HG03571 (cell line): ENCODE results near the gene ALDH16A1.
"Not testable (repeated sequence)": the region's sequence is repeated elsewhere in the genome, so short reads cannot be mapped to it uniquely, and the experiment has no call there.

ENCODE experiments used
- ATAC-seq: cut with Tn5 transposase; IDR thresholded peaks from one replicate; pipeline ENCODE4 v1.9.1; 2021; ENCODE audit not compliant: unreplicated experiment

The ALDH16A1 gene

DNA sequence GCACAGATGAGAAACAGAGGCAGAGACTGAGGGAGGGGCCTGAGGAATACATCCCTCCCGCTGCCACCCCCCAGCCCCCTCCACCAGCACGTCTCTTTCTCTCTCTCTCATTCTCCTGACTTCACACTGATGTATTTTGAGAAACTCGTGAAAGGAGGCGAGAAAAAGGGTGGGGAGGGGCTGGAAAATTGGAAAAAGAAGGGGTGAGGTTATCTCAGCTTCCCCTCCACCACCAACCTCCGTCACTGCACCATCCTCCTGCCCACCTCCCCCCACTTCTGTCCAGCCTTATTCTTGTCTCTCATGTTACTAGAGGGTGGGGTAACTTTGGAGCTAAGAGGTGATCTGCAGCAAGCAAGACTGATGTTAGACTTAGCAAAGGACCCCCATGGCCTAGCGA lies 13.2 kb upstream of the ALDH16A1 start:
- ATAC-seq, result no peak

DNA sequence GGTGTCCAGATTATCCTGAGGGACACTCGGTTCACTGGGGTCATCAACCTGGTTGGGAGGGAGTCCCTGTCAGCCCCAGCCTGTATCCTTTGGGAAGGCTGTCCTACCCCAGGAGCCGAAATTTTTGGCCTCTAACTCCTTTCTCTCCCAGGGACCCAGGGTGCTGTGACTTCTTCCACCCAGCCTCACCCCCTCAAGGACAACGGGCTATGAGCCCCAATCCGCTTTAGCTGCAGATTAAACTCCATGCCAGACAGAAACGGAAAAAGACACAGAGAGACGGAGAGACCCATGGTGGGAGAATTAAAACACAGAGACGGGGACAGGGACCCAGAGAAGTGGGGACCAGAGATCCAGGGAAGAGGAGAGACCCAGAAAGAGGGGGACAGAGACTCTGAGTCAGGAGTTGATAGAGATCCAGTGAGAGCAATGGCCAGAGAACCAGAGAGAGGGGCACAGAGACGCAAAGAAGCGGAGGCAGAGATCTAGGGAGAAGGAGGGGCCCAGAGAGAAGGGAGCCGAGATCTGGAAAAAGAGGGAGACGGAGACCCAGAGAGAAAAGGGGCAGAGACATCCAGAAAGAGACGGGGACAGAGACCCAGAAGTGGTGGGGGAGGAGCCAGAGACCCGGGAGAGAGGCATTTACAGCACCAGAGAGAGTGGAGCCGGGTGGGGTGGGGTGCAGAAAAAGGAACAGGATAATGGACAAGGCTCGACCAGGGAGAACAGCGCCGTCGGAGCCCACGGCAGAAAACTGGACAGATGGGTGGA lies 12.4 kb upstream of the ALDH16A1 start:
- no peak for ATAC-seq

DNA sequence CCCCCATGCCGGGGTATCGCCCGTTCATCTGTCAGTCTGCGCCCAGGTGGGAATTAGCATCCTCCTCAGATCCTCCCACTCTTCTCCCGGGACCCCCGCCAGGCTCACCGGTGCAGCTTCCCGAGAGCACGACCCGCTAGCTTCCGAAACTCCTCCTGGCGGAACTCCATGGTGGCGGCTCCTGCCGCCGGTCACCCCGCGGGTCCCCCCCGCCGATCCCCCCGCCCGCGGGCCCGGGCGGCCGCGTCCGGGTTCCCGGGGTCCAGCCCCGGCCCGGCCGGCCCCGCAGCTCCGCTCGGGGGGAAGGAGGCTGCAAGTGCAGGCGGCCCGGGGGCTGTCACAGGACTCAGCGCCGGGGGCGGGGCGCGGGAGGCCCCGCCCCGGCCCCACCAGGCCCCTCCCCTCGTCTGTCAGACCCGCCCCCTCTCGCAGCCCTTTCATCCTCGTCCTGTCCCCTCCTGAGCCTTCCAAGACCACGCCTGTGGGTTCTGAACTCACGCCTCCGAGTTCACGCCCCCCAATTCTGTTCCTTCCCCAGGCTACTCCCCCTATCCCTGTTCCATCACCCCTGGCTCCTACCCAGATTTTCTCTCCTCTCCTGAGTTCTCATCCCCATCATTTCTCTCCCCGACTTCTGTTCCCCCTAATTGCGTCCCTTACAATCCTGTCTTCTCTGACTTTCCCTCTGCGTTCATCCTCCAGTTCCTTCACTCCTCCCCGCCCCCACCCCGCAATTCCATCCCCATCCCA lies 11.6 kb upstream of the ALDH16A1 start, which contains the start of gene SLC17A7:
TSS of gene SLC17A7 (minus strand) at position 318 of the 750 bp plus-strand sequence. CDS start at position 170, 148 bp downstream.
- ATAC-seq, result no peak

DNA sequence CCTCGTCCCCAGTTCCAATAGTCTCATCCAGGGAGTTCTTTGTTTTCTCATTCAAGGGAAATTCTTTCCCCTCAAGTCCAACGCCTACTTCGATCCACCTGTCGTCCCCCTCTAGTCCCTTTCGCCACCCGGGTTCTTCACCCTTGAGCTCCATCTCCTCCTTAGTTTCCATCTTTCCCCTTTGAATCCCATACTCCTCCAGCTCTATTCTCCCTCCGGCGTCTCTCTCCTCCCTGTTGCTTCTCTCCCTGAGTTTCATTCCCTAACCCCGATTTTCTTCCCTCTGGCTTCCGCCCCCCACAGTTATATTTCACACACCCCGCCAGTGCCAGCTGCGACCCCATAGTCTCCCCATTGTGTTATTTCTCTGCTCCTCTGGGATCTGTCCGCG lies 11.1 kb upstream of the ALDH16A1 start:
- ATAC-seq, result no peak

DNA sequence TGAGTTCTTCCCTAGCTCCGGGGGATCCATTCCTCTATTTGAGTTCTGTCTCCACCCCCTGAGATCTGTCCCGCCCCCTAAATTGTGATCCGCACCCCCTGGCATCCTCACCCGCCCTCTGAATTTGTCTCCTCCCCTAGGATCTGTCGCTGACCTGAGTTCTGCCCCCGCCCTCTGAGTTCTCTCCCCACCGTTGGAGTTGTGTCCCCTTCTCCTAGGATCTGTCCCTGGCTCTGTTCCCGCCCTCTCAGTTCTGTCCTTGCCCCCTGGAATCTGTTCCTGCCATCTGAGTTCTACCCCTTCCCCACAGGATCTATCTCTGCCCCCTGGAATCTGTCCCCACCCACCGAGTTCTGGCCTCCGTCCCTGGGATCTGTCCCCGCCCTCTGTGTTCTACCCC lies 10.7 kb upstream of the ALDH16A1 start:
- ATAC-seq, result no peak

DNA sequence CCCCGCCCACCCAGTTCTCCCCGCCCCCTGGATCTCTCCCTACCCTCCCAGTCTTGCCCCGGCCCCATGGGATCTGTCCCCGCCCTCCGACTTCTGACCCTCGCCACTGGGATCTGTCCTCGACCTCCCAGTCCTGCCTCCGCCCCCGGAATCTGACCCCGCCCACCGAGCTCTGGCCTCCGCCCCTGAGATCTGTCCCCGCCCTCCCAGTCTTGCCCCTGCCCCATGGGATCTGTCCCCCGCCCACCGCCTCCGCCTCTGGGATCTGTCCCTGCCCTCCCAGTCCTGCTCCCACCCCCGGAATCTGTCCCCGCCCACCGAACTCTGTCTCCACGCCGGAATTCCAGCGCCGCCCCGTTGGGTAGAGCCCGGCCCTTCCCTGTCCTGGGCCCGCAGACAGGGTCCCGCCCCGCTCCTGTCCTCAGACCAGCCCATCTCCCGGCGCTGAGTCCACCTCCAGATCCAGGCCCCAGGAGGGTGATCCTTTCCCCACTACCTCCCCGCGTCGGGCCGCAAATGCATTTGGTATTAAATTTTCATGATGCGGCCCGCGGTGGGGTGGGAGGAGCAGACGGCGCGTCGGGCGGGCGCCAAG lies 10.2 kb upstream of the ALDH16A1 start:
- no peak for ATAC-seq

DNA sequence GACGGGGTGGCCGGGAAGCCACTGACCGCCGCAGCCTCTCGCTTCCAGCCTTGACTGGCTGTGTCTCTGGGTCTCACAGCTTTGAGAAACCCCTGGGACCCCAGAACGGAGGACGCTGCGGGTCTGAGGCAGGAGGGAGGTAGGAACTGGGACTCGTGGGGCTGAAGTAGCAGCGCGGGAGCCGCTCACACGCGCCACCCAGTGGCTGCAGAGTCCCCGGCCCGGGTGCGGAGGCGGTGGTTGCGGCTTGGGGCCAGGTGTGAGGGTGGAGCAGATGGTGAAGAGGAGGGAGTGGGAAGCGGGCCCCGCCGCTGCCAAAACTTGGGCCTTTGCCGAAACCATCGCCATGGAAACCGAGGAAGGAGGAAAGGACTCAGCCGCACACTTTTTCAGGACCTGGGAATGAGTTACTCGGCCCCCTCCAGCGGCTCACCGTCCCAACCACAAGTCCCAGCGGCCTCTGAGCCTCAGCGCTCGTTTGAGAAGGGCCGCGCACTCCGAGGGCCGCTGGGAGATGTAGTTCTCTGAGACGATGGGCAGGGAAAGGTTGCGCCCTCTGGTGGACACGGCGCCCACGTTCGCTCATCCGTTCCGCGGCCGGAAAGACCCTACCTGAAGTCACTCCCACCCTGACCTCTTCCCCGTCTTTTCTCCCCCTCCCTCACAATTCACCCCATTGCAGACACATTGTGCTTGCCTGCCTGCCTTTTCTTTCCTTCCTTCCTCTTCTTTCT lies 9.5 kb upstream of the ALDH16A1 start:
- peak; percentile 68 for ATAC-seq

DNA sequence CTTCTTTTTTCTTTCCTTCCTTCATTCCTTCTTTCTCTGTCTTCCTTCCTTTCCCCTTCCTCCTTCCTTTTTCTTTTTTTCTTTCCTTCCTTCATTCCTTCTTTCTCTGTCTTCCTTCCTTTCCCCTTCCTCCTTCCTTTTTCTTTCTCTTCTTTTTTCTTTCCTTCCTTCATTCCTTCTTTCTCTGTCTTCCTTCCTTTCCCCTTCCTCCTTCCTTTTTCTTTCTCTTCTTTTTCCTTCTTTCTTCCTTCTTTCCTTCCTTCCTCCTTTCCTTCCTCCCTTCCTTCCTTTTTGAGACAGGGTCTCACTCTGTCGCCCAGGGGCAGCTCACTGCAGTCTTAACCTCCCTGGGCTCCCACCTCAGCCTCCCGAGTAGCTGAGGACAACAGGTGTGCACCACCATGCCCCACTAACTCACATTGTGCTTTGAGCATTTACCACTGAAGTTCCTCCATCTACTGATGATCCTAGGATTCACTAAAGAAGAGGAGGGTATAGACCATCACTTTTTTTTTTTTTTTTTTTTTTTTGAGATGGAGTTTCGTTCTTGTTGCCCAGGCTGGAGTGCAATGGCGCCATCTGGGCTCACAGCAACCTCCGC lies 8.8 kb upstream of the ALDH16A1 start:
- ATAC-seq, result not testable (repeated sequence)

DNA sequence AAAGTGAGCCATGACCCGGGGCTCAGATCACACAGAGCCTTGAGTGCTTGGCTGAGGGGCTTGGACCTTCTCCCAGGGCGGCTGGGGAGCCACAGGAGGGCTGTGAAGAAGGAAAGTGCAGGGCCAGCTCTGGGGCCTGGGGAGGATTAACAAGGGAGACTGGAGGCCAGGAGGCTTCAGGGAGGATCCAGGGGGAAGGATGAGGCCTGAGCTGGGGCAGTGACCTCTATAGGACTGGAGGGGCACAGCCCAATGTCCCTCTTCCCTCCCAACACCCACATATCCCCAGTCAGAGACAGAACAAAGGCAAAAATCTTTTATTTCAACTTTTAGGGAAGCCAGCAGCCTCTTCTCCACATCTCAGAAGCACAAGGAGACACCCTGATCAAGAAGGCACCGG lies 7.0 kb upstream of the ALDH16A1 start:
- no peak for ATAC-seq

DNA sequence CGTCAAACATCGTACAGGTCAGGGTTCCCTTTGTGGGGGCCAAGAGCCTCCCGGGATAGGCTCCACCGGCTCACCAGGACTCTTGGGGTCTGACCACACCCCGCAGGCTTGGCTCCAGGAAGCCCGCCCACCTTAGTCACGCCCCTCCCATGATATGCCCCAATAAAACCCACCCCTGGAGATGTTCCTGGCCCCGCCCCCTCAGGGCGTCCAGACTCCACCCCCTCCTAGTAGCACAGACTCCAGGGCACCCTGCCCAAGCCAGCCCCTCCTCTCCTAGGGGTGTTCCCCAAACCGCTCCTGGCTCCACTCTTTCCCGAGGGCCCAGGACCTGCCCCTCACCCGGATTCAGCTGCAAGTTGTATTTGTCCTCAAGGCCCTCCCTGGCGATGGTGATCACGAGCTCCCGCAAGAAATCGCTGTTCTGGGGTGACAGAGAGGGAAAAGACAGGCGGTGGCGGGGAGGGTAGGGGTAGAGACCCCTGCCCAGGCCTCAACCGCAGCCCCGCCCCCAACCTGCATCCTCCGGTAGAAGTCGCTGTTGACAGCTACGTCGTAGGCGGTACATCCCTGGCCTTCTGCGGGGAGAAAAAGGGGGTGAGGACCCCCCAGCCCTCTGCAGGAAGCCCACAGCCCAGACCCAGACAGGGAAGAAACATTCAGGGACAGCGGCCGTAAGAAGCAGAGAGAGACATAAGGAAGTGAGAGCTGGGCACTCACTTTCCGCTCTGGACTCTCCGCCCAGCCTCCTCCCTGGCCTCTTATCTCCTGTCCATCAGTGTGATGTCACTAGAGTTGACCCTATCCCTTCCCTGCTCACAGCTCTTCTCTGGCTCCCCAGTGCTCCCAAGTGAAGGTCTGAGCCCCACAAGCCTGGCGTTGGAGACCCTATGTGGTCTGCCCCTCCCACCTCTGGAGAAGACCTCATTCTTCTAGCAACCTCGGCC lies 5.3 kb upstream of the ALDH16A1 start:
- ATAC-seq, result no peak

DNA sequence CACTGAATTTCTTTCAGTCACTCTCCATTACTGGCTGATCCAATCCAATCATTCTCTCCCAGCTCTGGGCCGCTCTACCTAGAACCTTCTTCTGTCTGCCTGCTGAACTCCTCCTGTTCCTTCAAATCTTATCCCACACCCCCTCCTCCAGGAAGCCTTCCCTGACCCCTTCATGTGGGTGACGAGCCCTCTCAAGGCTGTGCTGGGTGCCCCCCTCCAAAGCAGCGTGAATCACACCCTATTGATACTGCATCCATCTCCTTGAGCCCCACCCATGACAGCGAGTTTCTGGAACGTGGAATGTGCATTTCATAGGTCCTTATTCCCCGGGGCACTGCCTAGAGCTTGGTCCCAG lies 4.6 kb upstream of the ALDH16A1 start:
- no peak for ATAC-seq

DNA sequence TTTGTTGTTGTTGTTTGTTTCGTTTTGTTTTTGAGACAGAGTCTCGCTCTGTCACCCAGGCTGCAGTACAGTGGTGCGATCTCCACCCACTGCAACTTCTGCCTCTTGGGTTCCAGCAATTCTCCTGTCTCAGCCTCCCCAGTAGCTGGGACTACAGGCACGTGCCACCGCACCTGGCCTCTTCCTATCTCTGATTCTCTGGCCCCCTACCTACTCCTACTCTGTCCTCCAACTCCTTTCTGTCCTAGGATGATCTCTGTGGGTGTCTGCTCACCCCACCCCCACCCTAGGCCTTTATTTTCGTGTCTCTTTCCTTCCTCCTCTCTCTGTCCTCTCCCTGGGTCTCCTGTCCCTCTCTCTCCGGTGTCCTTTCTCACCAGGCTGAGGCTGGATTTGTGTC lies 2.6 kb upstream of the ALDH16A1 start:
- no peak for ATAC-seq

DNA sequence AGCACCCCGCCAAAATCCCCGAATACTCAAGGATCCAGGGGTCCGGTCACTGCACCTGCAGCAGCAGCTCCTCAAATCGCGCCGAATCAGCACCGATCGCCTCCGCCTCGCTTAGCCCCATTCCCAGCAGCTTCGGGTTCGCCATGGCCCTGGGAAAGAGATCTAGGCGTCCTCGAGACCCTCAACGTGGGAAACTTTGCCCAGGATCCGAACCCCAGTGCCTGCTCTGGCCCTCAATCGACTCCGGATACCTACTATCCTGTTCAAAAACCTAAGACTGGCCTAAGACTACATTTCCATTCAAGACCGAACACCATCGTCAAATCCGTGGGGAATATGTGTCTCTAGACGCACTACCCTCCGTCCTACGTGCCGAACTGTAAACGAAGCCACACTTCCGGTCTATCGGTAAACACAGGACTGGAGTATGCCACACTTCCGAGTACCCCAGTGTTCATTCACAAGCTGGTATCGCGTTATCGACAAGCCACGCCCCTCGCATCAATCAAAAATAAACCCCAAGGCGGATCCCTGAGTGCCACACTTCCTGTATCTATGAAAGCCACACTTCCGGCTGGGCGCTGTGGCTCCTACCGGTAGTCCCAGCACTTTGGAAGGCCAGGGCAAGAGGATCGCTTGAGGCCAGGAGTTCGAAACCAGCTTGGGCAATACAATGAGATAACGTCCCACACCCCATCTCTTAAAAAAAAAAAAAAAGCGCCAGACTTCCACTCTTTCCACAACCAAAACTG lies 1.4 kb upstream of the ALDH16A1 start, which contains the start of gene PIH1D1:
TSS of gene PIH1D1 (minus strand) at position 385 of the 752 bp plus-strand sequence. CDS start at position 145, 240 bp downstream.
- ATAC-seq, result peak; percentile 45

DNA sequence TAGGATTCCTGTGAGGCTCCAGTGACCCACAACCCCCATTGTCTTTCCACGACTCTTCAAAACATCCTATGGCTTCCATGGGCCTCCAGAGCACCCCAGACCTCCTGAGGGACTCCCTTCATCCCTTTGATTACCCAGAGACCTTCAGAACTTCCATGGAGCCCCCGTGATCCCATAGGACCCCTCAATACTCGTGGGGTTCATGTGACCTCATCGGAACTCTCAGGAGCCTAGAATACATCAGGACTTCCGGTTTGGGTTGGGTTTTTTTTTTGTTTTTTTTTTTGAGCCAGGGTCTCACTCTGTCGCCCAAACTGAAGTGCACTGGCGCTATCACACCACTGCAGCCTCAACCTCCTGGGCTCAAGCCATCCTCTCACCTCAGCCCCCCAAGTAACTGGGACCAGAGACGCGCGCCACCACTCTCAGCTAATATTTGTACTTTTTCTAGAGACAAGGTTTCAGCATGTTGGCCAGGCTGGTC lies 774 bp downstream of the ALDH16A1 start:
- no peak for ATAC-seq

DNA sequence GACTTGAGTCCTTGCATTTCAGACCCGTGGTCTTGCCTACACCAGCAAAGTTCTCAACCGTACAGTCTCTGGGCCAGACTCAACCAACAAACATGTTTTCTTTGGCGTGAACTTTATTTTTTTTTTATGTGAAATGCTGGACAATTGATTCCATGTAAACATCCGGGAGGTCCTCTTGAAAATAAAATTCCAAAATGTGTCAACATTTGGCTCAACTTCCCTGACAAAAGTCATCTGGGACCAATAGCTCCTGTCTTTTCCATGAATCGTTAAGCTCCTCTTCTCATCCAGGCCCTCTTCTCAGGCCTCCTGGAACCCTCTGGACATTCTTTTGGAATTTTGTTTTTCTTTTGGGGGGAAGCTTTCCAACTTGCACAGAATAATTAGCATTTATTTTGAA lies 2.7 kb downstream of the ALDH16A1 start:
- no peak for ATAC-seq

DNA sequence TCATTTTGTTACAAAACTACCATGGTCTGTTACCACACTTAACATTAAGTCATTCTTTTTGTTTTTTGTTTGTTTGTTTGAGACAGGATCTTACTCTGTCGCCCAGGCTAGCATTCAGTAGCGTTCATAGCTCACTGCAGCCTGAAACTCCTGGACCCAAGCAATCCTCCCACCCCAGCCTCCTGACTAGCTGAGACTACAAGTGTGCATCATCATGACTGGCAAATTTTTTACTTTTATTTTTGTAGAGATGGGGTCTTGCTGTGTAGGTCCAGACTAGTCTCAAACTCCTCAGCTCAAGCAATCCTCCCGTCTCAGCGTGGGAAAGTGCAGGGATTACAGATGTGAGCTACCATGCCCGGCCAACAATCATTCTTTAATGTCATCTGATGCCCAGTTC lies 3.3 kb downstream of the ALDH16A1 start:
- ATAC-seq, result no peak

DNA sequence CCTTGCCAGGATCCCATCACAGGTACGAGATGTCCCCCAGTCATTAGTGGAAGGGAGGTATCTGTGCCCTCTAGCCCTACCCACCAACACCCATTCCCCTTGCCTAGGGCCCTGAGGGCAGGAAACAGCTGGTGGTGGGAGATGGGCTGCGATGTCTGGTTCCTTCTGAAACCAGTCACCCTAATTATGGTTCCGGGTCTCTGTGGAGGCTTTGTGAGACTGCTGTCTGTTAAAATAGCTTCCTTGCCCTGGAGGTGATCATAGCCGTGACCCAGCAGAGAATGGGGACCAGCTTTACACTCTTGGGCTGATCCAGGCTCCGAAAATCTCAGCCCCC lies 5.5 kb downstream of the ALDH16A1 start:
- no peak for ATAC-seq

DNA sequence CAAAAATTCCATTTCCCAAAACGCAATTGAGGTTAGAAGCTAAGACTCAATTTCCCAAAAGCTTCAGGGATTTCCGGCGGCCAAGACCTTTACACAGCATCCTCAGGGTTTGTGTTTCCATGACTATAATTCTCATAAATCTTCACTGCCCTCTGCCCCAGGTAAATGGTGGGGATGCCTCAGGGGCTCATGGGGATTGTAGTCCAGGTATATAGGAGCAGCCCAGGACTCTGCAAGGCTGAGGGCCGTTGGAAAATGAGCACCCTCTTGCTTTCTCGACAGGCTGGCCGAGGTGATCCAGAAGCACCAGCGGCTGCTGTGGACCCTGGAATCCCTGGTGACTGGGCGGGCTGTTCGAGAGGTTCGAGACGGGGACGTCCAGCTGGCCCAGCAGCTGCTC lies 6.4 kb downstream of the ALDH16A1 start:
- no peak for ATAC-seq

DNA sequence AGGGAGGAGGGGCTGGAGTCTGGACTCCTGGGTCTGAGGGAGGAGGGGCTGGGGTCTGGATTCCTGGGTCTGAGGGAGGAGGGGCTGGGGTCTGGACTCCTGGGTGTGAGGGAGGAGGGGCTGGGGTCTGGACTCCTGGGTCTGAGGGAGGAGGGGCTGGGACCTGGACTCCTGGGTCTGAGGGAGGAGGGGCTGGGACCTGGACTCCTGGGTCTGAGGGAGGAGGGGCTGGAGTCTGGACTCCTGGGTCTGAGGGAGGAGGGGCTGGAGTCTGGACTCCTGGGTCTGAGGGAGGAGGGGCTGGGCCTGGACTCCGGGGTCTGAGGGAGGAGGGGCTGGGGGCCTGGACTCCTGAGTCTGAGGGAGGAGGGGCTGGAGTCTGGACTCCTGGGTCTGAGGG lies 8.1 kb downstream of the ALDH16A1 start:
- ATAC-seq, result not testable (repeated sequence)
